ENCODE results near the gene RBMS1.
A peak's percentile ranks its signal among the peaks of the same experiment; 100 is the strongest.
"Not testable (repeated sequence)": the region's sequence is repeated elsewhere in the genome, so short reads cannot be mapped to it uniquely, and the experiment has no call there.

Gene RBMS1

DNA sequence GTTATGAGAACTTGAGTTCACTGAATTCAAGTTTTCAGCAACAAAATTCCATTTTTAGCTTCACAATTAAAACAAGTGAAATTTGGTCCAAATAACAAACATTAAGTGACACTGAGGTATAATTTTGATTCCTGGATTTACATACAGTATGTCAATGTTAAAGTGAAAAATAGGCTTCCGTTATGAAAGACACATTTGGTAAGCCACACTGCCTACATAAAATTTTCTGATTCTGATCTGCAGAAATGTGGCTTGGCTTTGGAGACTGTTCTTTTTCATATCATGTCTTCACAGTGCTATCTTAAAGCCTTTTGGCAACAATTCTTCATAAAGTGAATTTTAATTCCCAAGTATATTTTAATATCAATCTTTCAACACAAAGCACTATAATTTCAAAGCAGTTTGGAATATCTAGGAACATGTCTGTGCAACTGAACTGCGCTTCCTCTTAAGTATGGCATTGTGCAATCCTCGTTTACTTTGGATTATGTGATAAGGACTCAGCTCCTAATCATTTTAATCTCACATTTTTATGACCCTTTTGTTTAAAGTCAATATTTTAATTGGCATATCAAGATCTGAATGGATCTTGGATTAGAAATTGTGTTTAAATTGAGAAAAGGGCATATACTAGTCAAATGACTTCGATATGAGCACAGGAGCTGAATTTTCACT, 60.0 kb downstream of the RBMS1 start:
- peak; percentile 42 for DNase-seq (ENCODE audit: low spot score)

DNA sequence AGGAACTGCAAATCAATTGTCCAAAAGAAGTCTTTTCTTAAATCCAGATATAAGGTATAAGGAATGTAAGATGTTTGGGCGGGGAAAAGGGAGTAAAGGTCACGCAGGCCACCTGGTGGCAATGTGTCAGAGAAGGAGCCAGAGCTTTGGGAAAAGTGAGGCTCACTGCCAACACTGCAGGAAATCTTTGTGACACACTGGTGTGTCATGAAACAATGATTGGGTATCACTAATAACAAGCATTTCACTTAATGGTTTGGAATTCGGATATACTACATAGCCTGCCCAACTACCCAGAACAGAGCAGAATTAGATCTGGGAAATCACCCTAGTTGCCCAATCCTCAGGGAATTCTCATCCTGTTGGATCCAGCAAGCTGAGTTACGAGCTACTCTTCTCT, 61.0 kb downstream of the RBMS1 start:
- DNase-seq (ENCODE audit: low spot score), result no peak

DNA sequence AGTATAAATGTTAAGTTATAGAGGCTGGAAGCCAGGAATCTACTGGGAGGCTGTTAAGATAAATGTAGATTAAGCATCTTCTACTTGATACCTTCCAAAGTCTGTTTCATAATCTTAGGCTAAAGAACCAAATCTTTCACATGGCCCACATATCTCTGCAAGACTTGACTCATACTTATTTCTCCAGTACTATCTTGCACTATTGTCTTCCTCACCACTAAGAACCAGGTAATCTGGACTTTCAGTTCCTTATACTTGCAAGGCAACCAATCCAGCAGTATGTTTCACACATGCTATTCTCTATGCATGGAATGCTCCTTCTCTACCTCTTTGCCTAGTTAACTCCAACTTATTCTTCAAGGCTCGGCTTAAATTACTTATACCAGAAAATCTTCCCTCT, 62.2 kb downstream of the RBMS1 start:
- DNase-seq (ENCODE audit: low spot score), result no peak

DNA sequence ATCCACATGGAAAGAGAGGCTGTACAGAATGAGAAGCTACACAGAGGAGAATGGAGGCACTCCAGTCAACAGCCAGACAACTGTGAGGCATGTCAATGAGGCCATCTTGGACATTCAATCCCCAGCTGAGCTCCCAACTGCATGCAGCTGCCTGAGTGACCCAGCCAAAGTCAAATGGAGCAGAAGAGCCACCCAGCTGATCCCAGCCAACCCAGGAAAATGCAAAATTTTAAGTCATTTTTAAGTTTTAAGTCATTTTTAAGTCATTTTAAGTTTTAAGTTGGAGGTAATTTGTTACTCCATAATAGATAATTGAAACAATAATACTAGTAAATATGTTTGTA, 63.6 kb downstream of the RBMS1 start:
- DNase-seq (ENCODE audit: low spot score), result no peak

DNA sequence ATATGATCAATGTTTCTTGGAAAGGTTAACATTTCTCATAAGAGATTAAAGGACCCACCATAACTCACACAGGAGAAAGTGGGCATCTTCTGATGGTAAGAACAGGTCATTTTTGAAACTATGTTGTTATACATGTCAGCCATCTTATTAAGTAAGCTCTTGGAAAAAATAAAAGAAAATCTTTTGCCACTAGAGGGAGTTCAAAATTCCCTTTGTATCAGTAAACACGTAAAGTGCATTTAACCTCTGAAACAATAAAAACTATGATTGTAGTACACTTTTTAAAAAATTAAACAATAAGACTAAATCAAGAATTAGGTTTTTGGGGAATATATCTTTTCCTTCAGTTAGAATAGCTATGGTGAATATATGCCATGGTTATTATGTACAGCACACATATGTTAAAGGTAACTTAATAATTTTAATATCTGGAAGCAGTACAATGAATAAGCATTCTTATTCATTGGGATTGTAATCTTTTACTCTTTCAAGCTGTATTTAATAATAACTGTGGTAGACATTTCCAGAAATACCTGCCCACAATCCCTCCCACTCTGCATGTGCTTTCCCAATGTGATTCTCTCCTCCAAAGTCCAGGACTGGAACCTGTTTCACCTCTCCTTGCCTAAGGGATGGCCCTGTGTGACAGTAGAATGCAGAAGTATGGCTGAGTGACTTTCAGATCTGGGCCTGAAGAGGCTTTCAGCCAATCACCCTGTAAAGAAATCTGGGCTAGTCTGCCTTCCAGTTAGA, 64.2 kb downstream of the RBMS1 start:
- peak; percentile 60 for DNase-seq (ENCODE audit: low spot score)

DNA sequence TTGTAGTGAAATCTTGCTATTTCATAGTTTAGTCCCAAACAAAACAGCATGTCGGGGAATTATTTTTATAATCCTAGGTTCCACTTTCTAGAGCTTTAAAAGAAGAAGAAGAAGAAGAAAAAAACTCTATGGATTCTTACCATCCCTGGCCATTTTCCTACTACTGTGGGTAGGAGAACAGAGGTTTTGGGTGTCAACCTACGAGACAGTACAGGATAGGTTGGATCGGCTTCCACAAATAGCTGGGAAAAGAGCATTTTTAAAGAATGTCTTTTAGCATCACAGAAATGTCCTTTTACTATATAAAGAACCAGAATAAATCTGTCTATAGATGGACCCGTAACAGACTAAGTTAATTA, 65.2 kb downstream of the RBMS1 start:
- no peak for DNase-seq (ENCODE audit: low spot score)

DNA sequence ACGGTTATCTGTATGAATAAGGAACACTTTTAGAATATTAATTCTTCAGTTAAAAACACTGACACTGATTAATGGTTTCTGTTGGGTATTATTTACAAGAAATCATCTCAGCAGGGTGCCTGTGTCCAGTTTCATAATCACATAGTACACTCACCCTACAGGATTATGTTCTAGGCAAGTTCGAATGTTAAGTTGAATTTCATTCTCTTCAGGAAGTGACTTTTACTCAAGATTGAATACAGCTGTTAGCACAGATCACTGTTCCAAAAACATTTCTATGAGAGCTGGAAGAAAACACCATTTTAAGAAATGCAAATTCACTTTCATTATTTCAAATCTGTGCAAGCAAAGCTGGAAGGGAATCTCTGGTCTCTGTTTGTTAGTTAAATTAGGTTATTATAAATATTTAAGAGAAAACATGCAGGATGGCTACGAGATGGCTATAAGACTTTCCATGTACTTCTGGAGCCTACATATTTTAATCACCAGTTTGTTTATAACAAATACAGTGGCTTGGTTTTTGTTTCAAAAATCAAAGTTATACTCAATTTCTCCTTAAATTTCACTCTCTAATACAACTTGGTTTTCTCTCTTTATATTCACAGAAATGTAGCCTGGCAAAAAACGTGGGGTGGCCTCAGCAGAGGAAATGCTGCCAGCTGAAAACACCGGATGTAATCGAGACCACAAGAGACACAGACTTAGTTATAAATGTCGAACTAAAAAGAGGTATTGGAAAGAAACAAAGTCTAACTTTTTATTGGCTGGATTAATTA, 65.8 kb downstream of the RBMS1 start:
- peak; percentile 63 for DNase-seq (ENCODE audit: low spot score)

DNA sequence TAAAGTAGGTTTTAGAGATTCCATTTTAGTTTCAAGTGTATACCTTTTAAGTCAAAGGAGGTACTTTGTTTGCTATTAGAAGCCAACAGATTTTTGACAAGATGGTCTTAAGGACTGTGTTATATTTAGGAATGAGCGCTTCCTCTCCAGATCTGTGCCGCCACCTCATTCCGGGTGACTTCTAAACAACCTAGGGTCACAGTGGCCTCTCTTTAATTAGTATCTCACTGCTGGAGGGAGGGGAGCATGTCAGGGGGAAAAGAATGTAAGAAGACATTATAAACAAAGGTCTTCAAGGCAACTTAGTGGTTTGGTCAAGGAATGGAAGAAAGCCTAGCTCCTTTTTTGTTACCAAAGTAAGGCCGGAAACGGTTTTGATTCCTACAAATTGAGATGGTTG, 67.0 kb downstream of the RBMS1 start:
- no peak for DNase-seq (ENCODE audit: low spot score)

DNA sequence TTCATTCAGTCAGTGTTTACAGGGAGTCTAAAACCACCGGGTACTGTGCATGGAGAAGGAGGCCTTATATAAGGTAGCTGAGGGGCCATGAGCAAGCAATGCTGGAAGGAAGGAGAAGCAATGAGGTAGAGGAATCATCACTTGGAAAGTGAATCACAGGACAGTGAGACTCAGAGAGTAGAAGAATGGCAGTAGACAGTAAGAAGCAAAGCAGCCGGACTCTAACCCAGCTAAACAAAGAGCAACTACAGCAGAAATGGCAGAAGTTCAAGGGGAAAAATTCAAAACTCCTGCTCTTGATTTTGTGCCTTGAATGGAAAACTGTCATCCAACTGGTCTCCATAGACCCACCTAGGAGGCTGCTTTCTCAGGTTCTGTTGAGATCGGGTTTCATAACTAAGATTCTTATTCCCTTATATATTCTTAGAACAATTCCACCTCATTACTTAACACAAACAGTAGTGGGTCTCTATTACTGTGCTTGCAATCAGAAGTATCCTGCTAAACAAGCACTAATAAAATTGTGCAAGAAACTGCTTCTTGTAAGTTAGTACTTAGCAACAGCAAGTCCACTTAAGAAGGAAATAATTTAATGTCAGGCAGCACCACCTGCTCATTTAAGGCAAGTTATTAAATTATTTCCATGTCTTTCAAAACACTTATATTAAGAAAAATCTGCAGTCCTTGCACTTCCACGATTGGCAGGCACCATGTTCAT, 68.0 kb downstream of the RBMS1 start:
- DNase-seq (ENCODE audit: low spot score), result no peak

DNA sequence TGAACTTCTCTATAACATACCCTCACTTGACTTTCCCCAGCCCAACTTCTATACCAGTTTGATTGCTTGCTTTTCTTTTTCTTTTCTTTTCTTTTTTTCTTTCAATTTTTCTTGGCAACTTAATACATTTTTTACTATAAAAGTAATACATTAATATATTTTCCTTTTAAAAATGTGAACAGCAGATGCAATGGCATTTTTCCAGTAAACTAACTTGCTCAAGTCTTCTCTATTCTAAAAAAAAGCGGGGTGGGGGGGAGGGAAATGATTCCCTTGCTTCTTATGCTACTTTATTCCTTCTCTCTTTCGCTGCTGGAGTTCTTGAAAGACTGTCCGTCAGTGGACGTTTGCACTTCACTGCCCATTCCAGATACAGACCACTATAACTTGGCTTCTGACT, 70.5 kb downstream of the RBMS1 start:
- no peak for DNase-seq (ENCODE audit: low spot score)

DNA sequence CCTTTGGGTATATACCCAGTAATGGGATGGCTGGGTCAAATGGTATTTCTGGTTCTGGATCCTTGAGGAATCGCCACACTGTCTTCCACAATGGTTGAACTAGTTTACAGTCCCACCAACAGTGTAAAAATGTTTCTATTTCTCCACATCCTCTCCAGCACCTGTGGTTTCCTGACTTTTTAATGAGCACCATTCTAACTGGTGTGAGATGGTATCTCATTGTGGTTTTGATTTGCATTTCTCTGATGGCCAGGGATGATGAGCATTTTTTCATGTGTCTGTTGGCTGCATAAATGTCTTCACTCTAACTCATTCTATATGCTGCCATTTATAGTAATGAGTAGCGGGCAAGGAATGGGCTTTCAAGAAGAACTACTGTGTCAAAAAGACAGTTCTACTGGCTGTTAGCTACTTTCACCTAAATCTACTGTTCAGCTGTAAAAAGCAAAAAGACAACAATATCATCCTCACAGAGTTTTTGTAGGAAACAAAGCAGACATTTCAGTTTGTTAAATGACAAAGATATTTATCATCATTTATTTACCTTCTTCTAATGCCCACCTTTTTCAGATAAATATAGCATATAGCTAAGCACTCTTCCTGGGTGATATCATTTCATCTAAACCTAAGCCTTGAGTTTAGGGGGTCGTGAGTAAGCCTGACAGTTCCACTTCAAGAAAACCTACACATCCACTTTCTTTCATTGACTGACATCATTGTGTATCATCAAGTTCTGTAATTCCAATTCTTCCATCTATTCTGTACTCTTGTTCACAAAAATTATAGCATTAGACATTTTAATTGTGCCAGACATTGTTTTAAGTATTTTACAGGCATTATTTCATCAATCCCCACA, 71.7 kb downstream of the RBMS1 start:
- DNase-seq (ENCODE audit: low spot score), result not testable (repeated sequence)

DNA sequence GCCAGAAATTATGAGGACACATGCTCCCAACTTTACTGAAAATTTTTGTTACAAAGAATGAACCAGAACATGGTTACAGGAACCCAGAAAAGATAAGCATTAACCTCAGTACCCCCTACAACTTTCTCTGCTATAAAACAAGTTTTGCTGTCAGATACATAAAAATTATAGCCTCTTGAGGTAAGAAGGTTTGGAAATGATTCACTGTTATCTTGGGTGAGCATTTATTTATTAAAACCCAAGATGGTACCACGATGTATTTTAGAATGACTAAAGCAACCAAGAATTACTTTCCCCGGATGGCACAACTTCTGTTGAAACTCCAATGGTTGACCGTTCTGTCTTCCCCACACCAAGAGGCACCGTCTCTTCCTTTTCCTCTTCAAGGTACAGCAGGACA, 72.9 kb downstream of the RBMS1 start:
- DNase-seq (ENCODE audit: low spot score), result no peak

DNA sequence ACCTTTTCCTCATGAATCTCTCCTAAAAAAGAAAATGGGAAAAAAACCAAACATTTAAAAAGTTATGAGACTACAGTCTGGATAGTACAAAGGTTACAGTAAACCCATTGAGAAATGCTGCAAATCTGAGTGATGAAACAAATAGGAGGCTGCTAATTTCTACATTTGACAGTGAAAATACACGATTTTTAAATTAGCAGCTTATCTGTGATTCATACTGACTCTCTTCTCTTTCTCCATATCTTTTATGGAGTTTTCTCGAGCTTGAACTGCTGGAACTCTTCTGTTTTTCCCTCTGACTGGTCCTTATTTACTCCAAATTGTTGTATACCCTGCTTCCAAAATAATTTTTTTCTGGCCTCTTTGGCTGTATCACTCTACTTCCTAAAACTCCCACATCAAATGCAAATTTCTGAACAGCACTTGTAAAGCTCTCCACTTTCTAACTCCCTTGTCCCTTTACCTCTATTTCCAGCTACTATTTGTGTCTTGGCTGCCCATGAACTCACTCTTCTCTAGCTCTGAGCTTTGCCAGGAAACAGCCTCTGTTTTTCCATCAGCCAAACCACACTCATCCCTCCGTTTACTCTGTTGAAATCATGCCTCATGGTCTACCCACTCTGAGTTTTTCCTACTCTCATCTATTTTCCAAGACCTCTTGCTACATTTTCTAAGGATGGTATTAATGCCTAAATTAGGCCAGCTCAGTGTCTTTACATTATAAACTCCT, 73.7 kb downstream of the RBMS1 start:
- no peak for DNase-seq (ENCODE audit: low spot score)

DNA sequence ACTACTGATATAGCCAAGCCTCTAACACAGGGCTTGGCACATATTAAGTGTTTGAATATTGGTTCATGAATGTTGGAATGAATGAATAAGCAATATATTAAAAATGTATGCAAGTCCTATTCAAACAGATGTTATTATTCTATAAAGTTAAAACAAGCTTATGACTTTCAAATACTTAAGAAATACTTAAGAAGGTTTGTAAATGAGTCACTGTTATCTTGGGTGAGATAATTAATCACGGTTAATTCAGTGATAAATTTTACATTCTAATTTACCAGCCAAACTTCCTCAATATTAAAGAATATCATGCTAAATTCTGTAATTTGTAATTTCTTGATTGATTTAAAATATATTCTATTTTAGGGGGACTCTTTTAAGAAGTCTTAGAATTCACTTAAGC, 74.8 kb downstream of the RBMS1 start:
- no peak for DNase-seq (ENCODE audit: low spot score)

DNA sequence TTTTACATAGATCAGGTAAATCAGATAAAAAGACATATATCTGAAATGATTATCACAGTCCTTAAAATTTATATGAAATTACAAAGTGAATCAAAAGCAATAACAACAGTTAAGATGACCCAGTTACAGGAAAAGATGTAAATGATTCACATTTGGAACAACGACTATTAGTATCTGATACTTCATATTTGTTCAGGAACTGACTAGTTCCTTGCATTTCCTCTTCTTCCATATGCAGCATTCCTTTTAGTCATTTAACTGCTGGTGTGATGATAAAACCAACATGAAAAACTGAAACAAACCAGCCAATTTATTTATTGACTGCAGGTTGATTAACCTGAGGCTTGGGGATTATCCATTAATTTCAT, 75.2 kb downstream of the RBMS1 start:
- no peak for DNase-seq (ENCODE audit: low spot score)

DNA sequence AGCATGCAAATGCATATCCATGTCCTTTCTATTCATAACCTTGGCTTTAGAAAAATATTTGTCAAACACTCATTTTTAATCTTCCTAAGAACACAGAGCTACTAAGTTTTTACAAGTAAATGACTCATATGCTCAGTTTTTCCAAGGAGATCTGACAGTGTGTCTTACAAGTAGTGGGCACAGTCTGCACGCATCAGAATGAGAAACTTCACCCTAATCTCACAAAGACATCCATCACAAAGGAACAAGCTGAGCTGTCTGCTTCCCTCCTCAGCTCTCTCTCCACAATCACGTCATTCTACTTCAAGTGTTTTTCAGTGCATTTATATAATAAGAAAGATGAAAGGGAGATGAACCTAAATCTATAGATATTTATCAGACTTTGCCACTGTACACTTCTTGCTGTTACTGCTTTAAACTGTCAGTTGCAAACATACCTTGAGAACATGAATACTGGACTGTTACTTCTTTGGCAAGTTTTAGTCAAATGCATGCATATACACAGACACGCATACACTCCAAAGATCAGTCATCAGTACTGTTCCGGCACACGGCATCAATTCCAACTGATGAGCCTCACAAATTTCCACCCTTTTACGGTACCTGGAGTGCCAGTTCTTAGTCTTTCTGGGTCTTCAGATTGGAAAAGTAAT, 75.7 kb downstream of the RBMS1 start:
- DNase-seq (ENCODE audit: low spot score), result peak; percentile 69

DNA sequence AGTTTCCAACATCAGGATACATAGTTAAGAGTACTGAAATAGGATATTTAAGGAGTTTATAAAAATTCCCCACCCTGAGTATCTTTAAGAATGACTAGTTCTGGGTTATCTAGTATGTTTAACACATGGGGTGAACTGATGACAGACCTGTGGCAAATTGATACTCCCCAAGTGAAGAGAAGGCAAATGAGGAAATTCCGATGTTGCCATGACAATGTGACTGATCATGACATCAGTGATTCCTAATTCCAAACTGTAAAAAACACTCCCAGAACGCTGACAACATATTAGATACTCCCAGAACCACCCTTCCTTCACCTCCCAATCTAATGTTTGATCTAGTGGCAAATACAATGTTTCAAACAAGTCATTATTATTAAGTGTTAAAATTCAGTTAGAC, 77.6 kb downstream of the RBMS1 start:
- no peak for DNase-seq (ENCODE audit: low spot score)

DNA sequence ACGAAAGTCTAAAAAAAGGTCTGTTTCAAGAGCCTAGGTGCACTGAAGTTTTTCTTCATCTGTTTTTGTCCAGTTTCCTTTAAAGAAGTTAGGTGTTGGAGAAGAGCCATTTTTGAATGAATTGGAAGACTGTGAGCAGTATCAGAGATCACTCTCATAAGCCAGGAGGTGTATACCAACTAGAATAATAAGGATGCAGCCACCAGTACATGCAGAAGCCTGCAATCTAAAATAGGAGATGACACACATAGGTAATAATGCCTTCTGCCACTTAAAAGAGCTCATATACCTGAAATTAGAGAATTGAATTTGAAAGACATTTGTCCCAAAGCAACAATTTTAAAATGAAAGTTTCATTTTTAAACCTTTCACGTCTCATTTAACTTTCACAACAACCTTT, 81.7 kb downstream of the RBMS1 start:
- DNase-seq (ENCODE audit: low spot score), result no peak

DNA sequence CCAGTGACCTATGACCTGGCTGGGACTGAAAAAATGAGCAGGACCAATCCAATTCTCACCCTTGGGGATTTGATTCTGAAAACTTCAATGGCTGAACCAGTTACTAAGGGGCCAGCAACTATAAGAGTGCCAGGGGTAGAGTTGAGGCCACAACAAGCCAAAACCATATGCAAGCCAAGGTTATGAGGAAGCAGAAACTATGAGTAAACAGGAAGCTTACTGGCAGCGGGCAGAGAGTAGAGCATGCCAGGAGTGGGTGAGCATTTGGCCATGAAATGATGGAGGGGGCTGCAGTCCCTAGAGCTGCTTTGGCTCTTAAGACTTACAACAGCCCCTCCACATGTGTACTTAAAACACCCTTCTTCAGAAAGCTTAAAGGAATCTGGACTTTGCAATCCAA, 82.4 kb downstream of the RBMS1 start:
- peak; percentile 77 for DNase-seq (ENCODE audit: low spot score)

DNA sequence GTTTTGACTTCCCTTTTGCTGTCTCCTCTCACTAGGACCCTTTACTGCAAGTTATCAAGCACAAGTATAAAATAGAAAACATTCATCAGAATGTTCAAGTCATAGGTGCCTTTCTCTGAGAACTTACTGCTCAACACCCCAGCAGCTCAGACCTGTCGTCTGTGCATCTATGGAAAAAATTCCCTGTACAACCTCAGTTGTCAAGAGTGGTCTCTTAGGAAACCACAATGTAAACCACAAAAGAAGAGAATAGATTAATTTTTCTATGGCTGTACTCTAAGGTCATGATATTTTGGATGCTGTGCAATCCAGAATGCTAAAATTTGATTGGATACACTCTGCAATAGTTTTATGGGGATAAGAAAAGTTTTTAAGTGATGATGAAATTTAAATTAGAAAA, 84.1 kb downstream of the RBMS1 start:
- DNase-seq (ENCODE audit: low spot score), result no peak

DNA sequence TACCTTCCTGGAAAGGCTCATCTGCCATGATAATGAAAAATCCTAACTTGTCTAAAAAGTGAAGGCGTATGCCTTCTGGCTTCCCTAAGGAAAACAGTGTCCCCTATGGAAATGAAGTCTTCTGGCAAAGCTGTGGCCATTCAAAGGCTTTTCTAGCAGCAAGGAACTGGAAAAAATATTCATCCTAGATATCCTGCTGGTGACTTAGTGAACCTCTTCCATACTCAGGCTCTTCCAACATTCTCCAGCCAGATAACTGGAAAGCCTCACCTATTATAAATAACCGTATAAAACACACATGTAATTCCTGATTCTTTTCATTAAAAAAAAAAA, 84.7 kb downstream of the RBMS1 start:
- DNase-seq (ENCODE audit: low spot score), result no peak
